GM18507 (cell line): ENCODE measurements around the gene TEF.
A peak's percentile ranks its signal among the peaks of the same experiment; 100 is the strongest.
"Not testable (repeated sequence)": the region's sequence is repeated elsewhere in the genome, so short reads cannot be mapped to it uniquely, and the experiment has no call there.

Experiments
- DNase-seq: peaks from one replicate; pipeline ENCODE4 v3.0.0; 2011; ENCODE audit warnings: low read depth; ENCODE audit not compliant: insufficient read length; ENCODE audit errors: extremely low spot score
- FAIRE-seq: peaks from 2 replicates; lab custom pipeline; 2011; peaks lifted over from hg19 to GRCh38; lab: Jason Lieb, UNC

The TEF gene

GRCh38 chr22:41410311-41410751 lies 28.6 kb downstream of the TEF start:
- FAIRE-seq, result no peak

DNA sequence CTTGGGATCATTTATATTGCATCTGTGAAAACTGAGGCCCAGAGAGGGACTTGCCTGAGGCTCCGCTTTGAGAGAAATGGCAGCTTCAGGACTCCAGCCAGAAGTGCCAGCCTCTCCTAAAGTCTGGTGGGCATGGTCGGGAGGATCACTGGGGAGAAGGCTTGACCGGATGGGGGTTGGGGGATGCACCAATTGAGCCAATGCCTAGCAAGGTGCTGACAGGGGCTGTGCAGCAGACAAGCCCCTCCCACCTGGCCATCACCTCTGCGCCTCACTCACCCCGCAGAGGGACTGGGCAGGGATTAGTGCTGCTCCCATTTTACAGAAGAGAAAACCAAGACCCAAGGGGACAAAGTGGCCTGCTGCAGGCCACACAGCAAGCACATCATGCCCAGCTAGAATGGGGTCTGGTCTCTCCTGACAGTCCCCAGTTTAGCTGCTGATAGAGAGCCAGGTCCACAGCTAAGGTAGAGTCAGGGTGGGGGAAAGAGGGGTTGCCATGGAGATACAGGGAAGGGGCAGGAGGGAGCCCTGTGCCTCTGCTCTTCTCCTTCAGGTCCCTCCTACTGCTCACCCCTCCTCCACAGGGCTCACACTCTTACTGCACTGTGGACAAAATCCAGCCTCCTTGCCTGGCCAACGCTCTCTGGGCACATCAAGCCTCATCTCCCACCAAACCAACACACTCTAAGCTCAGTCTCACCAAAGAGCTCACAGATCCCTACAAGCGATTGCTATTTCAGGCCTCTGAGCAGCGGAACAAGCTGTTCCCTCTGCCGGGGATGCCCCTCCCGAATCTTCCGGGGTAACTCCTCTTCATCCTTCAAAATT lies 29.5 kb downstream of the TEF start:
- DNase-seq (no peak), FAIRE-seq (no peak)

More at GRCh38 chr22:41410311-41410751, 28.6 kb downstream of the TEF start:
- no peak for DNase-seq

- FAIRE-seq, result peak; percentile 18
- no peak for DNase-seq
Observed at GRCh38 chr22:41415554-41415953, 33.8 kb downstream of the TEF start.

GRCh38 chr22:41417622-41418390 lies 36.1 kb downstream of the TEF start:
- FAIRE-seq, result no peak
- no peak for DNase-seq

- FAIRE-seq, result no peak
- DNase-seq, result no peak
Observed at GRCh38 chr22:41418717-41419116, 37.0 kb downstream of the TEF start.

DNA sequence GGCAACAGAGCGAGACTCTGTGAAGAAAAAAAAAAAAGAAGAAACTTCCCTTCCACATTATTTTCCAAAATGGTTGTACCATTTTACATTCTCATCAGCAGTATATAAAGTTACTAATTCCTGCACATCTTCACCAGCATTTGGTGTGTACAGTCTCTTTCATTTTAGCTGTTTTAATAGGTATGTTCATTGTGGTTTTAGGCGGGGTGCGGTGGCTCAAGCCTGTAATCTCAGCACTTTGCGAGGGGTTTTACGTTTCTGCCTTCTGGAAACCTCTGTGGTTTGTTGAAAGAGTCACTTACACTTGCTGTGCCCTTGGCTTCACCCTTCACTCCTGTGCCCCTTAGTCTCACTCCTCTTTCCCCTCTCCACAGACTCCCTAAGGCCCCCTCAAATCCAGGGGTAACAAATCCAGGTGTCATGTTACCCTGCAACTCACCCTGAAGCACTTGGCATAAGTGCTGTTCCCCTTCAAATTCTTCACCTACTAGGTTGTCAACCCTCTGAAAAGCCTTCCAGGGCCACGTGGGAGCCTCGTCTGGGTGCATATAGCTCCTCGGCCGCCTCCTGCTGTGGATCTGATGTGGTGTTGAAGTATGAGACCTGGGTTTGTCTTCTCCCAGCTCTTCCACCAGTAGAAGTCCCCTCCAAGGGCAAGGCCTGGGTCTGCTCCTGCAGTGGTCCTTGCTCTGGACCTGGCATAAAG lies 44.1 kb downstream of the TEF start:
- peak; percentile 64 for FAIRE-seq
- no peak for DNase-seq

GRCh38 chr22:41429232-41429950 lies 47.6 kb downstream of the TEF start:
- no peak for DNase-seq
- FAIRE-seq, result no peak

DNA sequence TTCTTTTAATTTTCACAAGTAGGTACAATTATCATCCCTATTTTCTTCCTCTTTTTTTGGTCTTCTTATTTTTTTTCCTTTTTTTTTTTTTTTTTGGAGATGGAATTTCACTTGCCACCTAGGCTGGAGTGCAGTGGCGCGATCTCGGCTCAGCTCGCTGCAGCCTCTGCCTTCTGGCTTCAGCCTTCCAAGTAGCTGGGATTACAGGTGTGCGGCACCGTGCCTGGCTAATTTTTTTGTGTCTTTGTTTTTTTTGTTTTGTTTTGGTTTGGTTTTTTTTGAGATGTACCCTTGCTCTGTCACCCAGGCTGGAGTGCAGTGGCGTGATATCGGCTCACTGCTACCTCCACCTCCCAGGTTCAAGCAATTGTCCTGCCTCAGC lies 48.2 kb downstream of the TEF start:
- no peak for FAIRE-seq

GRCh38 chr22:41431656-41432055 lies 49.9 kb downstream of the TEF start:
- no peak for FAIRE-seq
- no peak for DNase-seq

More for the DNA sequence above, 48.2 kb downstream of the TEF start:
- DNase-seq, result no peak

- not testable (repeated sequence) for DNase-seq, FAIRE-seq
Observed at GRCh38 chr22:41433480-41433879, 51.7 kb downstream of the TEF start.

DNA sequence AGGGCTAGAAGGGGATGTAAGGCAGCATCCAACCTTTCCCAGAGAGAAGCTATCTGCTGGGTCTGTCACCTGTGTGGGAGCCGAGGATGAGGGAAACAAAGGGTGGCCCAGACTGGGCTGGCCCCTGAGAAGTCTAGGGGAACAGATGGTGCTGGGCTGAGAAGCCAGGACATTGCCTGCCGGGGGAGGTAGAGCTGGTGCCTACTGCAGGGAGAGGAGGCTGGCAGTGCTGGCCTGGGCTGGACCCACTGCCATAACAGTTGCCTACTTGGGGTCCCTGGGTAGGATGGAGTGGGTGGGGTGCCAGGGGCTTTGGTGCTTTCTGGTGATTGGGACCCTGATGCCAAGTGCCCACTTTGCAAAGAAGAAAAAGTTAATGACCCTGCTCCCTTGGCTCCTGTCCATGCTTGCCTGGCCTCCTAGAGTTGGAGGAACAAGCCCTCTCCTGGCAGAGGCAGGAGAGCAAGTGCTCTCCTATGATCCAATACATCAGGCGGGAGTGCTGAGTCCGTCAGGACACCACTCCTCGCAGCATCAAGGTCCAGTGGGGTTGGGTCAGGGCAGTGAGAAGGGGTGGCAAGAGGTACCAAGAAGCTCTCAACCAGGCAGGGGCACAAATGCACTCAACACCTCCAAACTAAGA lies 52.7 kb downstream of the TEF start:
- not testable (repeated sequence) for FAIRE-seq, DNase-seq

GRCh38 chr22:41435560-41435959 lies 53.8 kb downstream of the TEF start:
- DNase-seq, result no peak
- FAIRE-seq, result no peak

GRCh38 chr22:41436322-41437113 lies 54.8 kb downstream of the TEF start:
- FAIRE-seq (no peak), DNase-seq (no peak)

DNA sequence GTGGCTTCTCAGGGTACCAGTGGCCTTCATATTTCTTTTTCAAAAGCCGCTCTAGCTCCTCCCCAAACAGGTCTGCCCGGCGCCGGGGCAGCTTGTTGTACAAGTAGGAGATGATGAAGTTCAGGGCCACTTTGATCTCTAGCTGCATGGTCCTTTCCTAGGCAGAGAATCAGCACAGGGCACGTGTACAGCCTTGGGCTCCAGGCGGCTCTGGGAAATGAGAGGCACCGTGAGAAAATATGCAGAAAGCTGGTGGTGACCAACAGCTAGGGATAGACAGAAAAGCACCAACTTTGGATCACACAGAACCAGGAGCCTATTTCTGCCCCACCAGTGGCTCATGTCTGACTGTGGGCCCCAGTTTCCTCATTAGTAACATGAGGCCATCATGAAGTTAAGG lies 55.5 kb downstream of the TEF start:
- DNase-seq, result no peak
- FAIRE-seq, result no peak

DNA sequence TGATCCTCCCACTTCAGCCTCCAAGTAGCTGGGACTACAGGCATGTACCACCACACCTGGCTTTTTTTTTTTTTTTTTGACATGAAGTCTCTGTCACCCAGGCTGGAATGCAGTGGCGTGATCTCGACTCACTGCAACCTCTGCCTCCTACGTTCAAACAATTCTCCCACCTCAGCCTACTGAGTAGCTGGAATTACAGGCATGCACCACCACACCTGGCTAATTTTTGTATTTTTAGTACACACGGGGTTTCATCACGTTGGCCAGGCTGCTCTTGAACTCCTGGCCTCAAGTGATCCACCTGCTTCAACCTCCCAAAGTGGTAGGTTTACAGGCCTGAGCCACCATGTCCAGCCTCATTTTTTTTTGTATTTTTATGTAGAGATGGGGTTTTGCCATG lies 58.8 kb downstream of the TEF start:
- not testable (repeated sequence) for FAIRE-seq, DNase-seq

GRCh38 chr22:41442240-41442792 lies 60.6 kb downstream of the TEF start:
- DNase-seq, result no peak
- no peak for FAIRE-seq

- DNase-seq, result peak; percentile 69
- peak; percentile 98 for FAIRE-seq
Observed at GRCh38 chr22:41444360-41445128, 62.8 kb downstream of the TEF start.
